WI38 (cell line): Measurements from ENCODE around the gene DRC7.

Experiments
- H3K4me3 ChIP-seq: 2 replicates; pipeline ENCODE4 v1.5.1; 2011; ENCODE audit warnings: low read depth, mild to moderate bottlenecking, control low read depth, low read length
- CTCF ChIP-seq: IDR thresholded peaks from 2 replicates; pipeline ENCODE4 v1.5.1; 2012; ENCODE audit warnings: low read depth, mild to moderate bottlenecking, control low read depth, low read length

Gene DRC7

DNA sequence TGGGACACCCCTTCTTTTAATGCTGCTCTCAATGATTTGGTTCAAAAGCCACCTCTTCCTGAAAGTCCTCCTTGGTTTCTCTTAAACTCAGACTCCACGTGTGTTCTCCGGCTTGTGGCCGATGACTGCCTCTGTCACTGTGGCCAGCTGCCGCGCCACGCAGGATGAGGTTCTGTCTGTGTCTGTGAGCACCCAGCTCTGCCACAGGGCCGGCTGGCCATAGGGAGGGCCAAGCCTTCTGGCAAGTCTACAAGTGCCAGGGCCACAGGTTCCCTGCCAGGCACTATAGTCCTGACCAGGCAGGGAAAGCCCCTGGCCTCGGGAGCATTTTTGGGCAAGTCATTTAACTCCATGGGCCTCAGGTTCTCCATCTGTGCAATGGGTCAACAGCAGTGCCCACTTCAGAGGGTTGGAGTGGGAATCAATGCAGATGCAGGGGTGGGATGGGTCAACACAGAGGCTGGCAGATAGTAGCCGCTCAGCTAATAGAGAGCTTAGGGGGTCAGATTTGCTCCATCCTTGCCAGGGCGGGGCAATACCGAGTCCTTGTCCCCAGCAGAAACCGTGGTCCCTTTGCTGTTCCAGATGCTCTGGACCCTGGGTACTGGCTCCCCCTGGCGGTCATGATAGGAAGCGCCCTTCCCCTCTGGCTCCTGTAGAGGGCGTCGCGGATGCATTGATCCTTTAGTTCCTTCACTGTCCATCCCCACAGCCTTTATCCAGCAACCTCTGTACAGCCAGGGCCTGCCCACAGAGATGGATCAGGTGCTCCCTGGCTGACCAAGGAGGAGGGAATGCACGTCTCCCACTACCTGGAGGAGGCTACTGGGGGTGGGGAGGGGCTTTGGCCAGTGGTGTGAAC is 45.8 kb upstream of the DRC7 start:
- TF ChIP-seq CTCF = peak; percentile 100

DNA sequence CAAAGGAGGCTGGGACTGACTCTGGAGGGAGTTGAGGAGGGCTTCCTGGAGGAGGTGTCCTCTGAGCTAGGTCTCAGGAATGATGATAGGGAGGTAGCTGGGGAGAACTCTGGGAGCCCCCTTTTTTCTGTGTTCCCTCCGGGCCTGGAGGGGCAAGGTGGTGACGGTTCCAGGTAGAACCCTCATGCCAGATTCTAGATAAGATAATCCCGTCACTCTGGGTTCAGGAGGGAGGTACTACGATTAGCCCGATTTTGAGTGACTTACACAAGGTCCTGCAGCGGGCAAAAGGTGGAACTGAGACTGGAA is 45.2 kb upstream of the DRC7 start:
- no peak overlapping the region for H3K4me3 ChIP-seq
- no peak for TF ChIP-seq CTCF

More for the DNA sequence above, 45.8 kb upstream of the DRC7 start:
- no peak overlapping the region for H3K4me3 ChIP-seq

DNA sequence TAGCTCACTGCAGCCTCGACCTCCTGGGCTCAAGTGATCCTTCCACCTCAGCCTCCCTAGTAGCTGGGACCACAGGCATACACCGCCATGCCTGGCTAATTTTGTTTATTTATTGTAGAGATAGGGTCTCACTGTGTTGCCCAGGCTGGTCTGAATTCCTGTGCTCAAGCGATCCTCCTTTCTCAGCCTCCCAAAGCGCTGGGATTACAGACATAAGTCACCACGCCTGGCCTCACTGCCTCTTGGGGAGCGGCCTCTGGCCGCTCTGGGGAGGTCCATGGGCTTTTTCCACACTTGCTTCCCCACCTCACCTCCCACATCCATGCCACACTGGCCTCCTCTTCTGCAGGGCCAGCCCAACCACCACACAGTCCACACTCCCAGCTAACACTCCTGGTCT is 44.8 kb upstream of the DRC7 start:
- TF ChIP-seq CTCF = no peak
- no peak overlapping the region for H3K4me3 ChIP-seq

- no peak for TF ChIP-seq CTCF
- no peak overlapping the region for H3K4me3 ChIP-seq
Observed at GRCh38 chr16:57651344-57652333, 43.0 kb upstream of the DRC7 start.

GRCh38 chr16:57652695-57653471 is 41.7 kb upstream of the DRC7 start:
- H3K4me3 ChIP-seq = no peak overlapping the region
- TF ChIP-seq CTCF = no peak

GRCh38 chr16:57653936-57654335 is 40.7 kb upstream of the DRC7 start:
- no peak for TF ChIP-seq CTCF
- no peak overlapping the region for H3K4me3 ChIP-seq
